ENCODE measurements around the gene POPDC3.
A peak's percentile ranks its signal among the peaks of the same experiment; 100 is the strongest.

Gene POPDC3

DNA sequence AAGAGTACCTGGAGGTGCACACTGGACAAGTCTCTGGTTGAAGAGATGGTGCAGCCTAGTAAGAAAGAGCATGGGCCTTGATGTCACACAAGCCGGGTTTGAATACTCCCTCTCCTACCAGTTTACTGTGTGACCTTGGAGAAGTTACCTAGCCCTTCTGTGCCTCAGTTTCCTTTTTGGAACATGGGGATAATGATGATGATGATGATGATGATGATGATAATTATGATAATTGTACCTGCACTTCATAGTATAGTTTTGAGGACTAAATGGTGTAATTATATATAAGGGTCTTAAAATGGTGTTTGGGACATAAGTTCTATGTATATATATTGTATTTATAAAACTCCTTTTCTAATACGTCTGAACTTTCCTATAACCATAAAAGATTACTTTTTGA lies 41.7 kb downstream of the POPDC3 start:
- DNase-seq, result no peak

DNA sequence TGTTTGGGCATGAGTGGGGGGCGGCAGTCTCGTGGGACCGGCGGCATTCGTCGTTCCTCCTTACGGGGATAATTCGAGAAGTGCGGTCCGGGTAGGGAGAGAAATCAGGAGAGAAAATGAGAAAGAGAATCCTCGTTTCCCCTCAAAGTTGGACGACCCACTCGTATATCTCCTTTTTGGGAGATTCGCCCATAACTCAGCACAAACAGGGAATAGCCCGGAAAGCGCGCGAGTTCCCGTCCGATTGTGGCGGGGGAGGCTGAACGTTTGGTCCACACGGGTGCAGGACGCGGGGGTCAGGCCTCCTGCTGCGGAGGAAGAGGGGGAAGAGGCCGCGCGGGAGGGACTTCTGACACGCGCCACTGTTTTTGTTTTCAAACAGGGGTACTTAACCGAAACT lies 42.4 kb downstream of the POPDC3 start:
- DNase-seq, result peak; percentile 10

DNA sequence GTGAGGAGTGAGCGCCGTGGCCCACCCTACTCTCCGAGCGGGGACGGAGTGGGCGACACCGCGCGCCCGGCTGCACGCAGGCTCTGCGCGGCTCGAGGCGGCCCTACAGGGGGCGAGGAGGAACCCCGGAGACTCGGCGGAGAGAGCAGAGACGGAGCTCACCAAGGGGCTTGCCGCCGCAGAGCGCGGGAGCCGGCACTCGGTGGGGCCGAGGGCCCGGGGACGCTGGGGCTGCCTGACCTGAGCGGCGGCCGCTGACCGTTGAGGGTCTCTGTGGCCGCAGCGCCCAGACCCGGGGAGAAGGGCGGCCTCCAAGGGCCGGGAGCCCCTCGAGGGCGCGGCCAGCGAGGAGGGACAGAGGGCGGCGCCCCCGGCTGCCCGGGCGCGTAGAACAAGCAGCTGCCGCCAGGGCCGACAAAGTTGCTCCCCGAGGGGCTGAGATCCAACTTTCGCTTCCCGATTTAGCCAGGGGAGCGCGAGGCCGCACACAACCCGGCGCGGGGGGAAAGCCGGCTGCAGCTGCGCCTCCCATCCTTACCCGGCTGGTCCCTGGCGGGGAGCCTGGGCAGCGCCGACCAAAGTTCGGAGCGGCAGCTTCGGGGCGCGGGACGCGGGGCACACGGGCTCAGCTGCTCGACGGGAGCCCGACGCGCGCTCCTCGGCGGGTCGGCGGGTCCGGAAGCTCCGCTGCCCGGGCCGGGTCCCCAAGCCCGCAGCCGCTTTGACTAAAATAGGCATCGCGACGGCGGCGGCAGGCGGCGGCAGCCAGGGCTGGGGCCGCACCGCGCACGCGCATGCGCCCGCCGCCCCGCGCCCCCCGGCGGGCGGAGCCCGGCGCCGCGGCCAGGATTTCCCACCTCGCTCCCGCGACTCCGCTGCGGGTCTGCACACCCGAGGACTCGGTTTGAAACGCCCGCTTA lies 43.1 kb downstream of the POPDC3 start:
- peak; percentile 63 for DNase-seq

DNA sequence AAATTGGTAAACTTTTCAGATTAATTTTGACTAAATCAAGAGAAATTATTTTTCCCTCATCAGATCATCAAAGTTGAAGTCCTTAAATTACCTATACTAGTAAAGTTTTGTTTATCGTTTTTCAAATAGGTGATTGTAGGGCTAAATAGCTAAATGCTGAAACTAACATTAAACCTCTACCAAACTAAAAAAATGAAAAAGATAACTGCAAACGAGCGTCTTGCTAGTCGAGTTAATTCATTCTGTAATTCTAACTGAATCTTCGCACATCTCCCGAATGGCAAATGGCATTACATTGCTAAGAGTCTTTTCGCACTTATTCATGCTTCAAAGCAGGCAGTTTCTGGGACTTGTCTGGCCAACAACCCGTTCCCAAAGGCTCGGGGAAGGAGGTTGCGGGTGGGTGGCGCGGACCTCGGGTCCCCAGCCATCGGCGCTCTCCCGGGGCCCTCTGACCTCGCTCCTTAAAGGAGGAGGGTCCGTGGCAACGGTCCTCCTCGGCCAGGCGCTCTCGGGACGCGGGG lies 43.8 kb downstream of the POPDC3 start:
- DNase-seq, result peak; percentile 27

DNA sequence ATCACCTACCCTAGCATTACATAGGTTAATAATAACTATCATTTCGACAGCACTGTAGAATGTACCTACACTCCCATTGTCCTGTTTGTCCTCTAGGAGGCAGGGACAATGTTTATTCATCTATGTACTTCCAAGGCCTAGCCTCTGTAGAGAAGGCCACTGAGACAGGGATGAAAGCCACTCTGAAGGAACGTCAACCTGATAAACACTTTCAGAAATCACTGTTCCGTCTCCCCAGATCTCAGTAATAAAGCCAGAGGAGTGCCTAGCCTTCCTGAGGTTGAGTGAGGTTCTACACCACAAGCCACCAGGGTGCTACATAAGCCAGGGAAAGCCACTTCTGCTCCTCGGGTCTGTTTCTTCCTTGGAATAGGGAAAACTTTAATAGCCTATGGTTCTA lies 44.8 kb downstream of the POPDC3 start:
- DNase-seq, result peak; percentile 39

DNA sequence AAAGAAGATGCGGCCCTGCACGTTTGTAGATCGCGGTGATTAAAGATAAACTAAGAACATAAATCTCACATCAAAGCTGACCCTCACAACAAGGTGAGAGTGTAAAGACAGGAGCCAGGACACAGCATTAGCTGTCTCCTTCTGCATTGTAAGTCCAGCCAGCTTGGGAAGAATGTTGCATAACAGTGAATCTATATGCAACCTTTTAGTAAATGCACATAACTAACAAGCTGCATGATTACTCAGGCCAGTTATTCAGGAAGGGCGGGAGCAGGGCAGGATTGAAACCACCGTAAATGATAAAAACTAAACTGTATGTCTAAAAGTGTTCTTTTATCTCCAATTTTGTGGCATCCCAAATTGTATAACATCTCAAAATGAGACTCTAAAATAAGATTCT lies 57.1 kb downstream of the POPDC3 start:
- no peak for DNase-seq

DNA sequence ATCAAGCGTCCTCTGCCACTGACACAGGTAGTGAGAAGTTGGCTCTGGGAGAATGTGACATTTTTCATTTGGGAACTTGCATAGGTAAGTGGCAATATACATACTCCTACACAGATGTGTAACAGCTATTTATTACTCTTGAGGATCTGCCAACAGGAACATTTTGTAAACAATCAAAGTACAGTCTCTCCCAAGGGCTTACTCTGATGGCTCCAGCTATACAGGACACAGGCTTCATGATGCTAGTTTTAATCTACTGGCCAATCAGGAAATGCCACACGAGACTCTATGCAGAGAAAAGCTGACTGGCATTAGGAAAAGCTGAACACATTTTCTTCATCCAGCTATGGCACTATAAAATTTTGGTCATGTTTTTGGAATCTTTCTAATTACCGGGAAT lies 57.8 kb downstream of the POPDC3 start:
- DNase-seq, result no peak

DNA sequence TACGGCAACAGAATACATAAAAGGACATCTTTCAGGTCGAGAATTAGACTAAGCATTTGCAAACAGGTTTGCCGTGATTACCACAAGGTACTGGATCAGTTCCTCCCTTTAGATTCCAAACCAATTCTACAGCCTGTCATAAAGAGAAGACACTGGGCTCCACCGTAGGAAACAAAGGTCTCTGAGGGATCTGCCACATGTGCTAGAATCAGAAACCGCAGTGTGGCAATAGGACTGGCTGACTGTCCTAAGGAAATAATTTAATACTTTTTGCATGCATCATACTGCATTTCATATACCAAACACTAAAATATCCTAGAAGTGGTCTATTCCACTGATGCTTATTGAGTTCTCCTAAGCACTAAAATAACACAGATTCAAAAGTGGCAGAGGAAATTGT lies 59.2 kb downstream of the POPDC3 start:
- peak; percentile 6 for DNase-seq

DNA sequence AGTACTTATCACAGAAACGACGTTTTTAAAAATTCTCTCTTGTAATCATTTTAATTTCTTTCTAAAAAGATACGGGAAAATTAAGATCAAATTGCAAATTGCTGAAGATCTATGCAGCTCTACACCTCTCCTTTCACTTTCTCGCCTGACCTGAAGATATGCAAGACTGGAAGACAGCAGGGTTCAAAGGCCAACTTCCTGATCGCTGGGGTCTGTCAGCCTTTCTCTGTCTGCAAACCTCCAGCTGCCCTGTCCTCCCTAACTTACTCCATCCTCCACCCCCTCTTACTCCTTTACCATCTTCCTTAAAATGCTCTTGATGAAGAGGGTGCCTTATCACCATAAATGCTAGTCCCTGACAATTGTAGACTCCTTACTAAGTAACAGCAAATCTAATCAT lies 63.7 kb downstream of the POPDC3 start:
- DNase-seq, result no peak

DNA sequence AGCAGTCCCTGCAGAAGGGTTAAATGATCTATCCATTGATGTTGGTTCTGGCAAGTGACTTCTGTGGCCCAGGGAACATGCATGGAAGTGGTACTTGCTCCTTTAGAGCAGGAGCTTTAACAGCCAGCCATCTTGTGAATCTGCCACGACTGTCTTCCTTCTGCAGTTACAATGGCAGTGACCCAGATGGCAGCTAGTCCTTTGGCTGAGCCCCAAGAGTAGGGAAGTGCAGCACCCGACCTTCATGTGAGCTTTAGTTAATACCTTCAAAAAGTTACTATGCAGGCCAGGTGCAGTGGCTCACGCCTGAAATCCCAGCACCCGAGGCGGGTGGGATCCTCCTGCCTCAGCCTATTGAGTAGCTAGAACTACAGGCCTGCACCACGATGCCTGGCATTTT lies 66.4 kb downstream of the POPDC3 start:
- DNase-seq, result no peak

DNA sequence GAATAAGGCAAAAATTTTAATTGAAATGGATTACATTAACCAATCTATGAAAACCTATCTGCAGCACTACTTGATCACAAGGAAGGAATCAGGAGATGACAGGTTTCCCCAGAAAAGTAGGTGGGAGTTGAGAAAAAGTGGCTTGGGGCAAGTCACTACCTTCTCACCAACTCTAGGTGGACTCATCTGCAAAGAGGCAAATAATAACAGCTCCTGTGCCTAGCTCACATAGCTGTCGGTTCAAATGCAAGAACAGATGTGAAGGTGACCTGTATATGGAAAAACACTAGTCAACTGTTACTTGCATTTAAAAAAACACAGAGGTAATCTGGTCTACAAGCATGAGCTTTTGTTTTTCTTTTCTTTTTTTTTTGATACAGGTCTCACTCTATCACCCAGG lies 67.2 kb downstream of the POPDC3 start:
- no peak for DNase-seq

DNA sequence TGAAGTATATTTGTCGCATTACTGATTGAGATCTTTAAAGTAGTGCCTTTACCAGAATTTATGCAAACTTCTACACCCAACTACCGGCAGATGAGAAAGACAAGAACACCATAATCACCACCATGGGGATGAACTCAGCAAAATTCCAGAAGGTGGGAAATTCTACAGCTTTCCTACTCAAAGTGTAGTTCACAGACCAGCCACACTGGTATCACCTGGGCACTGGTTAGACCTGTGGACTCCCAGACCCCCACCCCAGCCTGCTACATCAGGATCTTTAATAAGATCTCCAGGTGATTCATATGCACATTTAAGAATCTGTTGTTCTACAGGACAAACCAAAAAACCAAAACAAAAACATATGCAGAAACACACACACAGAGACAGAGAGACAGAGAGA lies 67.9 kb downstream of the POPDC3 start:
- DNase-seq, result no peak

DNA sequence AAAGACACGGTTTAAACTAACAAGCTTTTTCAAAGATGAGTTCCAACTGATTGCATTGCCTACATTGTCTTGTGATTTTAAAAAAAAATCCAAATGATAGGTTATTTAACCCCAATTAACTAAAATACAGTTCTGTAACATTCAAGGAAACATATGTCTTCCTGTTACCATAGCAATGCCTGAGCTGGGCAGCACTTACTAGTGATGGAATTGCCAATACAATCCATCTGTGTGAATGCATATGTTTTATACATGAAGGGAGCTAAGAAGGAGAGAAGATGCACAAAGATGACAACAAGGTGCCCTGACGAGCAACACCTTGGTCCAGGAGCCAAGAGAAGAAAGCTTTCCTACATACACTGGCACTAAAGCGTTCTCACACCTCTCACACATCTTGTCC lies 68.7 kb downstream of the POPDC3 start:
- no peak for DNase-seq

DNA sequence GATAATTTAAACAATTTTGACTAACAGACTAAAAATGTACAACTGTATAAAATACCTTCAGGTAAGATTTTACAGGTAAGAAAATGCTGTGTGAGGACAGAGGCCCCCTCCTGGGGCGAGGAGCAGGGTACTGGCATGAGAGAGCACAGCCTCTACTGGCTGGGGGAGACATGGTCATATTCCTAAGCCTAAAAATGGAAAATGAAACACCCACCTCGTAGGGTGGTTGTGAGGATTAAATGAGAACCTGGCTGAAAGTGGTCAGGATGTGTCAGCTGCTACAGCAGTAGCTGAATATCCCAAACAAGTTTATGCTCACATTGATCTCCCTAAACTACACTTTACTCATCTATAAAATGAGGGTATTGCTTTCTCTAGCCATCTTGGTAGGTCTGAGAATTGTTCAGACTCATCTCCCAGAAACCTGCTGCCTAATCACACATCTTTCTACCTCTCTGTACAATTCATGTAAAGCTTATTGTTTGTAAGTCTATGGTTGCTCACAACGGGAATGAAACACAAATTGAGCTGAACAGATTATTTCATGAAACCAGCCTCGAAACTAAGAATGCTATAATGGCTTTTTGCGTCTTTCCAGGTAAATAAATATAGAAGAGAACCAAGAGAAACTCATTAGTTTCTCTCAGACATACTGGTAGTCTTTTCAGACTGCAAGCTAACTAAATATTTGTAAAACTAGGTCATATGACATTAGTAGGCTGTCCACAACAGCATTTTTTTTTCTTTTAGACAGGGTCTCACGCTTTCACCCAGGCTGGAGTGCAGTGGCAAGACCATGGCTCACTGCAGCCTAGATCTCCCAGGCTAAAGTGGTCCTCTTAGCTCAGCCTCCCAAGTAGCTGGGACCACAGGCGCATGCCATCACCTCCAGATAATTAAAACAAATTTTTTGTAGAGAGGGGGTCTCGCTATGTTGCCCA lies 69.6 kb downstream of the POPDC3 start:
- no peak for DNase-seq

DNA sequence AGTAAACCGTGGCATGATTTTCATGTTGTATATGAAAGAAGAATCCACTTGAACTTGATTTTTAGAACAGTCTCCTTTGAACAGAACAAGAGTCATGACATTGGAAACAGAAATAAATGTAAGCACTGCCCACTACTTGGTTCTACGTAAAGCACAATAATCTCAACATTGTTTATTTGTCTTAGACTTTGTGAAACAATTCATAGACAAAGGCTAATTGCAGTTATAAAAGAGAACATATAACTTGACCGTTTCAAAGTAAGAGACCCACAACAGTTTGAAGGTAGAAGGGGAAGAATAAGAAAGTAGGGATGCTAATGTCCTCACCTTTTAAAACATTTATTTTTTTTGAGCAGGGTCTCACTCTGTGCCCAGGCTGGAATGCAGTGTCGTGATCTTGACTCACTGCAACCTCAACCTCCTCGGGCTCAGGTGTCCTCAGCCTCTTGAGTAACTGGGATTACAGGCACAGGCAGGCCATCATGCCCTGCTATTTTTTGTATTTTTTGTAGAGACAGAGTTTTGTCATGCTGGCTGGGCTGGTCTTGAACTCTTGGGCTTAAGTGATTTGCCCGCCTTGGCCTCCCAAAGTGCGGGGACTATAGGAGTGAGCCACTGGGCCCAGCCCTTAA lies 71.1 kb downstream of the POPDC3 start:
- DNase-seq, result no peak
